ENCODE data around the gene ERRFI1. TPM values are rescaled to one million over a fixed set of nuclear protein-coding genes. Genes with fewer than 3 reads are reported as not detected.
"Not testable (repeated sequence)": the region's sequence is repeated elsewhere in the genome, so short reads cannot be mapped to it uniquely, and the experiment has no call there.

ERRFI1 gene
- total RNA-seq, 4 donors from 2014 or later = 19.0 to 67.6 (median 39.6) TPM

GRCh38 chr1:7967651-7968050 lies 58.5 kb downstream of the ERRFI1 start:
- H3K4me1 ChIP-seq = no peaks in the 10 kb centered on the region
- intact Hi-C loops (cut with DNase I; ENCODE audit: low total_unique reads) = no loop called here

GRCh38 chr1:7967196-7967595 lies 58.9 kb downstream of the ERRFI1 start:
- DNase-seq = no peak
- Histone ChIP-seq H3K27ac (no peak overlapping the region), H3K4me3 (no peak overlapping the region), H3K4me1 (no peaks in the 10 kb centered on the region), H3K36me3 (no peaks in the 10 kb centered on the region), H3K27me3 (no peaks in the 10 kb centered on the region), H3K9me3 (no peaks in the 10 kb centered on the region)
- intact Hi-C loops (cut with DNase I; ENCODE audit: low total_unique reads) = no loop called here
- TF ChIP-seq CTCF (IDR thresholded peaks at IDR 0.05) (no peak), POLR2A (IDR thresholded peaks at IDR 0.05) (no peak)

More at GRCh38 chr1:7967651-7968050, 58.5 kb downstream of the ERRFI1 start:
- no peaks in the 10 kb centered on the region for H3K27me3 ChIP-seq
- no peaks in the 10 kb centered on the region for H3K9me3 ChIP-seq
- no peak for TF ChIP-seq CTCF (IDR thresholded peaks at IDR 0.05)
- no peak for TF ChIP-seq POLR2A (IDR thresholded peaks at IDR 0.05)
- no peak for DNase-seq
- H3K4me3 ChIP-seq = no peak overlapping the region
- no peaks in the 10 kb centered on the region for H3K36me3 ChIP-seq
- H3K27ac ChIP-seq = no peak overlapping the region

GRCh38 chr1:7964476-7964875 lies 61.6 kb downstream of the ERRFI1 start:
- no peaks in the 10 kb centered on the region for H3K9me3 ChIP-seq
- H3K27ac ChIP-seq = no peak overlapping the region
- TF ChIP-seq POLR2A (IDR thresholded peaks at IDR 0.05) (no peak), CTCF (IDR thresholded peaks at IDR 0.05) (no peak)
- no peaks in the 10 kb centered on the region for H3K27me3 ChIP-seq
- intact Hi-C loops (cut with DNase I; ENCODE audit: low total_unique reads) = no loop called here
- no peaks in the 10 kb centered on the region for H3K36me3 ChIP-seq
- DNase-seq = no peak
- peaks cover 0 to 5% of the 10 kb centered on the region in 2 donors for H3K4me1 ChIP-seq
- no peak overlapping the region for H3K4me3 ChIP-seq

- DNase-seq; H3K27me3 ChIP-seq; H3K27ac ChIP-seq; intact Hi-C loops (cut with DNase I; ENCODE audit: low total_unique reads); H3K4me1 ChIP-seq; H3K4me3 ChIP-seq; H3K9me3 ChIP-seq; H3K36me3 ChIP-seq: not testable (repeated sequence)
Observed at GRCh38 chr1:7963841-7964240, 62.3 kb downstream of the ERRFI1 start.

GRCh38 chr1:7963378-7963730 lies 62.8 kb downstream of the ERRFI1 start:
- H3K36me3 ChIP-seq; H3K4me3 ChIP-seq; H3K27ac ChIP-seq; H3K4me1 ChIP-seq; H3K9me3 ChIP-seq; H3K27me3 ChIP-seq; DNase-seq; intact Hi-C loops (cut with DNase I; ENCODE audit: low total_unique reads): not testable (repeated sequence)

GRCh38 chr1:7962636-7963377 lies 63.3 kb downstream of the ERRFI1 start:
- DNase-seq = no peak
- peak overlapping the region; percentile 92 to 94 for H3K27ac ChIP-seq
- H3K27me3 ChIP-seq = no peaks in the 10 kb centered on the region
- TF ChIP-seq POLR2A (IDR thresholded peaks at IDR 0.05) (no peak), CTCF (IDR thresholded peaks at IDR 0.05) (no peak)
- intact Hi-C loops (cut with DNase I; ENCODE audit: low total_unique reads) = no loop called here
- H3K4me3 ChIP-seq = peak overlapping the region in 1 of 2 donors; percentile 86
- no peaks in the 10 kb centered on the region for H3K9me3 ChIP-seq
- peaks cover 0 to 5% of the 10 kb centered on the region in 2 donors for H3K4me1 ChIP-seq
- H3K36me3 ChIP-seq = no peaks in the 10 kb centered on the region

Data from uterus (tissue), 4 donors.